HepG2 (cell line): Measurements from ENCODE around the gene ABHD18.

Experiments
- EP300 ChIP-seq, 3 experiments: sonication (generic) in 1 of 3; formaldehyde crosslinking in 1 of 3; IDR thresholded peaks; 2 replicates each; pipeline versions ENCODE4 v1.5.1 to v1.6.1; 2011 to 2020; ENCODE audit warnings: low read depth in 2 of 3, low read length in 2 of 3, borderline replicate concordance in 1 of 3, improper control_type of control experiment in 1 of 3, mild to moderate bottlenecking in 1 of 3, missing genetic modification reagents in 1 of 3, moderate library complexity in 1 of 3
- ETV6 ChIP-seq: sonication (generic); formaldehyde crosslinking; conservative IDR thresholded peaks from 2 replicates; pipeline ENCODE4 v1.4.0; 2020; ENCODE audit warnings: missing genetic modification reagents
- HDAC6 ChIP-seq: fragments of 200-600 bp; sonication (generic); IDR thresholded peaks from 2 replicates; pipeline ENCODE4 v1.7.0; 2017; ENCODE audit warnings: mild to moderate bottlenecking, antibody characterized with exemption, low read length, low read depth
- LCORL ChIP-seq, 2 experiments: fragments of 450-650 bp in 1 of 2; sonication (generic) in 1 of 2; formaldehyde crosslinking in 1 of 2; IDR thresholded peaks; 2 replicates each; pipeline versions ENCODE4 v1.5.0 to v1.6.1; 2017 to 2020; ENCODE audit warnings: antibody characterized with exemption in 1 of 2, missing genetic modification reagents in 1 of 2
- SMARCE1 ChIP-seq: fragments of 450-650 bp; IDR thresholded peaks from 2 replicates; pipeline ENCODE4 v1.6.1; 2017; ENCODE audit warnings: borderline replicate concordance
- TIGD3 ChIP-seq: sonication (generic); formaldehyde crosslinking; IDR thresholded peaks from 2 replicates; pipeline ENCODE4 v1.5.1; 2020; ENCODE audit warnings: mild to moderate bottlenecking, missing genetic modification reagents, borderline replicate concordance
- YEATS4 ChIP-seq: sonication (generic); formaldehyde crosslinking; IDR thresholded peaks from 2 replicates; pipeline ENCODE4 v1.4.0; 2020; ENCODE audit warnings: missing genetic modification reagents, borderline replicate concordance
- ZNF597 ChIP-seq: sonication (generic); formaldehyde crosslinking; IDR thresholded peaks from 2 replicates; pipeline ENCODE4 v1.5.0; 2020; ENCODE audit warnings: missing genetic modification reagents

GRCh38 chr4:127988638-127989037 lies 23.4 kb downstream of the ABHD18 start:
- TF ChIP-seq HDAC6 (no peak), TIGD3 (no peak), ZNF597 (CRISPR knock-in tag) (no peak), ETV6 (CRISPR knock-in tag) (no peak), SMARCE1 (no peak), LCORL (IDR thresholded peaks at IDR 0.05) (no peak), LCORL (CRISPR knock-in tag; IDR thresholded peaks at IDR 0.05) (no peak), YEATS4 (CRISPR knock-in tag) (no peak), EP300 (IDR thresholded peaks at IDR 0.05; ENCODE audit: low read depth in 2 of 2, low read length in 2 of 2) (no peak), EP300 (CRISPR knock-in tag; IDR thresholded peaks at IDR 0.05; ENCODE audit: borderline replicate concordance) (no peak)
